K562 (cell line): ENCODE data around the gene BTBD2. TPM values are rescaled to one million over a fixed set of nuclear protein-coding genes. Genes with fewer than 3 reads are reported as not detected.

ENCODE experiments used
- ATAC-seq: fragments of 200-7000 bp; cut with Tn5 transposase; 3 replicates; pipeline ENCODE4 v1.9.1; 2020; ENCODE audit warnings: moderate library complexity
- BruUV-seq: library from RNA; stranded (reverse); fragments of 400-500 nt; replicated peaks from 2 replicates; lab custom pipeline; 2021; lab: Mats Ljungman, UMichigan
- CTCF ChIA-PET: fragments of 300-600 bp; formaldehyde crosslinking; extraction: SDS; loops from one replicate; lab custom pipeline; 2021; ENCODE audit warnings: low intra/inter-chr PET ratio; lab: Yijun Ruan, JAX
- POLR2A ChIA-PET: fragments of 300-600, 350-650 bp; sonication (Branson Sonifier 250); formaldehyde crosslinking; extraction: SDS; loops from one replicate; lab custom pipeline; 2021; ENCODE audit warnings: antibody characterized with exemption, inconsistent platforms; lab: Yijun Ruan, JAX
- DNase-seq, 4 experiments: peaks; one replicate each; pipeline versions ENCODE4 v3.0.0 to v3.0.0-alpha.2; 2011 to 2018; ENCODE audit warnings: low spot score in 3 of 4, mixed read lengths in 3 of 4; ENCODE audit errors: extremely low read depth in 1 of 4
- FAIRE-seq: peaks from 2 replicates; lab custom pipeline; 2011; peaks lifted over from hg19 to GRCh38; lab: Jason Lieb, UNC
- H2AFZ ChIP-seq: 2 replicates; pipeline ENCODE4 v1.6.0; 2011; ENCODE audit warnings: low read depth, low read length, control low read depth, inconsistent platforms
- H3K27ac ChIP-seq: fragments of 200-600 bp; 3 replicates; pipeline ENCODE4 v1.8.0; 2011; ENCODE audit warnings: low read depth, mild to moderate bottlenecking, control low read depth, inconsistent platforms, low read length, moderate library complexity, mixed read lengths; ENCODE audit errors: extremely low read depth
- H3K27me3 ChIP-seq, 2 experiments: fragments of 300-600 bp in 1 of 2; 2 replicates in 1 of 2; 3 replicates in 1 of 2; pipeline versions ENCODE4 v1.6.0 to v1.8.0; 2011; ENCODE audit warnings: inconsistent platforms in 2 of 2, low read length in 2 of 2, mild to moderate bottlenecking in 1 of 2, mixed read lengths in 1 of 2, moderate library complexity in 1 of 2; ENCODE audit not compliant: control insufficient read depth in 2 of 2, insufficient read depth in 2 of 2
- H3K36me3 ChIP-seq: fragments of 300-600 bp; 3 replicates; pipeline ENCODE4 v1.8.0; 2011; ENCODE audit warnings: mild to moderate bottlenecking, low read length, inconsistent platforms; ENCODE audit not compliant: control insufficient read depth, insufficient read depth
- H3K4me1 ChIP-seq, 2 experiments: fragments of 200-600 bp in 1 of 2; replicated peaks in 1 of 2; 2 replicates in 1 of 2; 3 replicates in 1 of 2; pipeline versions ENCODE4 v1.5.1 to v1.8.0; 2011; ENCODE audit warnings: inconsistent platforms in 2 of 2, low read length in 2 of 2, mild to moderate bottlenecking in 1 of 2, mixed read lengths in 1 of 2, moderate library complexity in 1 of 2; ENCODE audit not compliant: control insufficient read depth in 2 of 2, insufficient read depth in 2 of 2
- H3K4me2 ChIP-seq: 2 replicates; pipeline ENCODE4 v1.6.1; 2011; ENCODE audit warnings: low read length, control low read depth, inconsistent platforms, mixed read lengths; ENCODE audit not compliant: insufficient read depth
- H3K4me3 ChIP-seq: fragments of 200-600 bp; sonication (generic), shearing (Covaris generic); 2 replicates; pipeline ENCODE4 v1.5.1; 2016; ENCODE audit warnings: control low read depth, inconsistent platforms
- H3K79me2 ChIP-seq: fragments of 200-600 bp; 3 replicates; pipeline ENCODE4 v1.8.0; 2011; ENCODE audit warnings: low read length, inconsistent platforms; ENCODE audit not compliant: control insufficient read depth, insufficient read depth
- H3K9ac ChIP-seq, 2 experiments: 2 replicates each; pipeline versions ENCODE4 v1.6.0 to v1.6.1; 2011; ENCODE audit warnings: low read depth in 2 of 2, low read length in 2 of 2, control low read depth in 1 of 2, inconsistent platforms in 1 of 2, mild to moderate bottlenecking in 1 of 2, mixed read lengths in 1 of 2; ENCODE audit not compliant: insufficient read depth in 1 of 2
- H3K9me1 ChIP-seq: one replicate; pipeline ENCODE4 v1.6.0; 2011; ENCODE audit warnings: inconsistent platforms, mild to moderate bottlenecking, low read length, moderate library complexity; ENCODE audit not compliant: control insufficient read depth, insufficient read depth
- H3K9me3 ChIP-seq: replicated peaks from 2 replicates; pipeline ENCODE4 v1.5.1; 2011; ENCODE audit warnings: low read depth, low read length, inconsistent platforms; ENCODE audit not compliant: control insufficient read depth, insufficient read depth
- H4K20me1 ChIP-seq: replicated peaks from 2 replicates; pipeline ENCODE4 v1.6.1; 2011; ENCODE audit warnings: low read length, inconsistent platforms, mixed read lengths; ENCODE audit not compliant: control insufficient read depth, insufficient read depth
- EWSR1 ChIP-seq: fragments of 450-650 bp; IDR thresholded peaks from 2 replicates; pipeline ENCODE4 v1.6.1; 2018; ENCODE audit warnings: borderline replicate concordance, mild to moderate bottlenecking, low read depth, moderate library complexity; ENCODE audit not compliant: partially characterized antibody
- FOXM1 ChIP-seq, 2 experiments: fragments of 450-650 bp in 1 of 2; sonication (generic) in 1 of 2; formaldehyde crosslinking in 1 of 2; IDR thresholded peaks; 2 replicates each; pipeline versions ENCODE4 v1.6.1 to v1.9.0; 2017 to 2022; ENCODE audit warnings: low read depth in 2 of 2, mild to moderate bottlenecking in 2 of 2, missing genetic modification reagents in 1 of 2, moderate library complexity in 1 of 2
- HIVEP1 ChIP-seq: fragments of 250-450 bp; sonication (Bioruptor Pico); IDR thresholded peaks from 2 replicates; pipeline ENCODE4 v1.4.0; 2020; ENCODE audit warnings: mild to moderate bottlenecking
- KLF1 ChIP-seq: fragments of 450-650 bp; IDR thresholded peaks from 2 replicates; pipeline ENCODE4 v1.6.1; 2016; ENCODE audit warnings: missing genetic modification characterization, missing compliant biosample characterization
- NR4A1 ChIP-seq, 2 experiments: fragments of 250-450 bp in 1 of 2; fragments of 450-650 bp in 1 of 2; sonication (Bioruptor Pico) in 1 of 2; IDR thresholded peaks; 2 replicates each; pipeline versions ENCODE4 v1.4.0 to v1.6.1; 2016 to 2020; ENCODE audit warnings: mild to moderate bottlenecking in 2 of 2, missing compliant biosample characterization in 1 of 2, missing genetic modification characterization in 1 of 2, moderate library complexity in 1 of 2
- PHB ChIP-seq: fragments of 250-450 bp; sonication (Bioruptor Pico); IDR thresholded peaks from 2 replicates; pipeline ENCODE4 v1.5.0; 2021
- SMAD2 ChIP-seq: fragments of 150-350 bp; IDR thresholded peaks from 2 replicates; pipeline ENCODE4 v1.6.1; 2014; ENCODE audit warnings: low read depth, mild to moderate bottlenecking, low read length
- SREBF2 ChIP-seq: sonication (generic); formaldehyde crosslinking; IDR thresholded peaks from 2 replicates; pipeline ENCODE4 v1.4.0; 2020; ENCODE audit warnings: mild to moderate bottlenecking, missing genetic modification reagents
- ZNF24 ChIP-seq: fragments of 450-650 bp; IDR thresholded peaks from 2 replicates; pipeline ENCODE4 v1.6.1; 2016
- WGBS: fragments of 100-300 bp; shearing (Covaris generic); methylation state at CpG from one replicate; pipeline ENCODE4 v1.1.6; 2016; ENCODE audit warnings: low coverage, mixed read lengths; ENCODE audit not compliant: insufficient coverage; ENCODE audit errors: missing lambda C conversion rate; 5-methylcytosine and 5-hydroxymethylcytosine counted together
- in situ Hi-C: fragments of 300-500 bp; cut with MboI; formaldehyde crosslinking; loops from 4 replicates; pipeline ENCODE4 v1.15.0; 2018; ENCODE audit warnings: inconsistent platforms, mixed read lengths
- intact Hi-C: fragments of 100-400 bp; cut with micrococcal nuclease; formaldehyde crosslinking; loops from 2 replicates; pipeline ENCODE4 v1.14.2; 2022
- polyA plus RNA-seq, 8 experiments: library from polyadenylated mRNA; depleted of rRNA in 4 of 8; stranded (reverse) in 5 of 8; unstranded in 3 of 8; fragments of >200 nt; fragmentation: Nextera tagmentation in 2 of 8; fragmentation: Illumina TruSeq in 1 of 8; extraction: Ambion mirVana in 2 of 8; extraction: Trizol in 1 of 8; gene quantifications; 2 replicates each; pipeline versions ENCODE4 v1.2.1 to v1.2.3, GENCODE V29; 2011 to 2014; ENCODE audit warnings: inconsistent platforms in 1 of 8, missing spikeins in 1 of 8
- total RNA-seq, 7 experiments: library from RNA; depleted of rRNA in 6 of 7; stranded (reverse); fragments of >200 nt in 6 of 7; fragmentation: Illumina TruSeq in 2 of 7; extraction: Trizol in 2 of 7; gene quantifications; 2 replicates each; pipeline versions ENCODE4 v1.2.1 to v1.2.3, GENCODE V29; 2011 to 2021; ENCODE audit warnings: low replicate concordance in 1 of 7
- TF ChIP-seq, protein P1 (sequence below): fragments of 450-650 bp; conservative IDR thresholded peaks from 2 replicates; pipeline ENCODE4 v1.6.1; 2016; ENCODE audit warnings: missing genetic modification characterization, low read depth, mild to moderate bottlenecking, missing compliant biosample characterization, moderate library complexity
- TF ChIP-seq, protein P2 (sequence below): IDR thresholded peaks from 2 replicates; pipeline ENCODE4 v1.6.1; 2011; ENCODE audit not compliant: insufficient read length; ENCODE audit errors: extremely low read depth
- TF ChIP-seq, protein P3 (sequence below): sonication (generic); formaldehyde crosslinking; IDR thresholded peaks from 2 replicates; pipeline ENCODE4 v1.5.0; 2020; ENCODE audit warnings: missing genetic modification reagents

Gene BTBD2
- total and polyA plus RNA-seq, 9 of the 15 experiments (the other 6 are each of a cell fraction or from before 2014, with no cell fraction given), result 0.10 to 15.6 (median 6.9) TPM

DNA sequence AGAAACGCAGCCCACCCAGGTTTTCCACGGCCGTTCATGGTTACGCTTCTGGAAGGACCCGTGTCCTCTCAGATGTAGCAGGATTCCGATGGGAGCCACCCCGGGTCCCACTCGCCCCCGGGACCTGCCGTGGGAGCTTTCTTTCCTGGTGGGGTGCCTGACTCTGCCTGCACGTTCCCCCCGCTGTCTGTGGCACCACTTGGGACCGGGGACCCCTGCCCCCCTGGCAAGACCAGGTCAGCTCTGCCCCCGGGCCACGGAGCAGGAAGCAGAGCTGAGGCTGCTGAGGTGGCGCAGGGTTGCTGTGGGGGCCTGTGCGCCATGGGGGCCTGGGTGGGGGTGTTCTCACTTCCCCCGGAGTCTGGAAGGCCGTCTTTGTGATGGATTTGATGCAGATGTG lies 62.5 kb downstream of the BTBD2 start:
- TF ChIP-seq PHB (no peak), FOXM1 (IDR thresholded peaks at IDR 0.05; ENCODE audit: low read depth) (no peak), FOXM1 (CRISPR knock-in tag; IDR thresholded peaks at IDR 0.05; ENCODE audit: low read depth) (no peak), ZNF24 (no peak), NR4A1 (CRISPR knock-in tag; IDR thresholded peaks at IDR 0.05) (no peak), NR4A1 (tag; IDR thresholded peaks at IDR 0.05) (no peak), EWSR1 (no peak), HIVEP1 (no peak), SMAD2 (no peak), SREBF2 (CRISPR knock-in tag) (no peak), KLF1 (no peak)
- TF ChIP-seq, protein P1, sequence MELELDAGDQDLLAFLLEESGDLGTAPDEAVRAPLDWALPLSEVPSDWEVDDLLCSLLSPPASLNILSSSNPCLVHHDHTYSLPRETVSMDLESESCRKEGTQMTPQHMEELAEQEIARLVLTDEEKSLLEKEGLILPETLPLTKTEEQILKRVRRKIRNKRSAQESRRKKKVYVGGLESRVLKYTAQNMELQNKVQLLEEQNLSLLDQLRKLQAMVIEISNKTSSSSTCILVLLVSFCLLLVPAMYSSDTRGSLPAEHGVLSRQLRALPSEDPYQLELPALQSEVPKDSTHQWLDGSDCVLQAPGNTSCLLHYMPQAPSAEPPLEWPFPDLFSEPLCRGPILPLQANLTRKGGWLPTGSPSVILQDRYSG, result no peak
- TF ChIP-seq, protein P2, sequence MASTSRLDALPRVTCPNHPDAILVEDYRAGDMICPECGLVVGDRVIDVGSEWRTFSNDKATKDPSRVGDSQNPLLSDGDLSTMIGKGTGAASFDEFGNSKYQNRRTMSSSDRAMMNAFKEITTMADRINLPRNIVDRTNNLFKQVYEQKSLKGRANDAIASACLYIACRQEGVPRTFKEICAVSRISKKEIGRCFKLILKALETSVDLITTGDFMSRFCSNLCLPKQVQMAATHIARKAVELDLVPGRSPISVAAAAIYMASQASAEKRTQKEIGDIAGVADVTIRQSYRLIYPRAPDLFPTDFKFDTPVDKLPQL, result no peak
- TF ChIP-seq, protein P3, sequence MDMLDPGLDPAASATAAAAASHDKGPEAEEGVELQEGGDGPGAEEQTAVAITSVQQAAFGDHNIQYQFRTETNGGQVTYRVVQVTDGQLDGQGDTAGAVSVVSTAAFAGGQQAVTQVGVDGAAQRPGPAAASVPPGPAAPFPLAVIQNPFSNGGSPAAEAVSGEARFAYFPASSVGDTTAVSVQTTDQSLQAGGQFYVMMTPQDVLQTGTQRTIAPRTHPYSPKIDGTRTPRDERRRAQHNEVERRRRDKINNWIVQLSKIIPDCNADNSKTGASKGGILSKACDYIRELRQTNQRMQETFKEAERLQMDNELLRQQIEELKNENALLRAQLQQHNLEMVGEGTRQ (CRISPR knock-in tag), result no peak
- peaks cover 0 to 70% of the 10 kb centered on the region in 2 experiments; a peak in 2 of 5 replicates for H3K4me1 ChIP-seq
- H3K9me3 ChIP-seq, result no peaks in the 10 kb centered on the region
- intact Hi-C loops, result no loop called here
- DNase-seq (no peak), ATAC-seq (no peak), FAIRE-seq (no peak)
- no peaks in the 10 kb centered on the region for H3K27me3 ChIP-seq
- H3K27ac ChIP-seq, result no peak overlapping the region
- H3K4me2 ChIP-seq, result no peak overlapping the region
- in situ Hi-C loops, result no loop called here
- BruUV-seq, result no TSS peak
- POLR2A ChIA-PET, result interaction anchor here (1.0 kb wide), 1 partner anchor 419 kb away, joined by 3 read pairs; no protein-coding TSS in a partner anchor
- H3K9ac ChIP-seq, result no peak overlapping the region
- H2AFZ ChIP-seq, result no peak overlapping the region
- no peak overlapping the region for H3K4me3 ChIP-seq
- CTCF ChIA-PET, result no interaction called here
- H3K36me3 ChIP-seq, result peaks cover 47% of the 10 kb centered on the region; the same call in 2 of the 3 replicates
- H4K20me1 ChIP-seq, result peaks cover 20% of the 10 kb centered on the region
- 96% methylated on average over 14 of the region's 19 CpGs for WGBS
- peaks cover 89% of the 10 kb centered on the region for H3K79me2 ChIP-seq
- no peaks in the 10 kb centered on the region for H3K9me1 ChIP-seq
